WTC11 (cell line): Measurements from ENCODE around the gene CDH2. TPM values are rescaled to one million over a fixed set of nuclear protein-coding genes. Genes with fewer than 3 reads are reported as not detected.

Source experiments
- ATAC-seq: fragments of 200-7000 bp; cut with Tn5 transposase; 2 replicates; pipeline ENCODE4 v1.10.0; 2021; ENCODE audit warnings: mild to moderate bottlenecking, moderate library complexity
- CTCF ChIA-PET: fragments of 300-600 bp; sonication (Branson Sonifier 250); formaldehyde crosslinking; loops from one replicate; lab custom pipeline; 2021; ENCODE audit warnings: antibody characterized with exemption; lab: Charles Lee
- POLR2A ChIA-PET: fragments of 350-600 bp; sonication (Branson Sonifier 250); formaldehyde crosslinking; loops from one replicate; lab custom pipeline; 2021; ENCODE audit warnings: antibody characterized with exemption; lab: Charles Lee
- DNase-seq: peaks from one replicate; pipeline ENCODE4 v3.0.0; 2021; ENCODE audit warnings: low spot score
- H3K27ac Mint-ChIP-seq: 2 replicates; pipeline ENCODE4 v1.8.0; 2021; ENCODE audit warnings: mixed read lengths
- H3K27me3 Mint-ChIP-seq: 2 replicates; pipeline ENCODE4 v1.8.0; 2021; ENCODE audit warnings: low read depth, mild to moderate bottlenecking, moderate library complexity, mixed read lengths
- H3K36me3 Mint-ChIP-seq: 2 replicates; pipeline ENCODE4 v1.8.0; 2021; ENCODE audit warnings: mixed read lengths
- H3K4me1 Mint-ChIP-seq: 2 replicates; pipeline ENCODE4 v1.8.0; 2022; ENCODE audit warnings: mixed read lengths
- H3K4me3 Mint-ChIP-seq: 2 replicates; pipeline ENCODE4 v1.8.0; 2021; ENCODE audit warnings: mild to moderate bottlenecking, moderate library complexity, mixed read lengths
- H3K9me3 Mint-ChIP-seq: 2 replicates; pipeline ENCODE4 v1.8.0; 2021; ENCODE audit warnings: mixed read lengths
- AR ChIP-seq: fragments of 250-450 bp; sonication (Bioruptor Pico); IDR thresholded peaks from 2 replicates; pipeline ENCODE4 v1.9.0; 2021; ENCODE audit warnings: mild to moderate bottlenecking
- ATF1 ChIP-seq: sonication (generic); formaldehyde crosslinking; IDR thresholded peaks from 2 replicates; pipeline ENCODE4 v1.8.1; 2023; ENCODE audit warnings: mild to moderate bottlenecking, moderate library complexity, missing genetic modification reagents
- ATF6 ChIP-seq: sonication (generic); formaldehyde crosslinking; IDR thresholded peaks from 2 replicates; pipeline ENCODE4 v1.8.1; 2023; ENCODE audit warnings: mild to moderate bottlenecking, missing genetic modification reagents
- CDX4 ChIP-seq: fragments of 250-450 bp; sonication (Bioruptor Pico); IDR thresholded peaks from 2 replicates; pipeline ENCODE4 v1.9.0; 2021; ENCODE audit warnings: moderate library complexity, mild to moderate bottlenecking, inconsistent platforms, borderline replicate concordance
- CREB1 ChIP-seq: sonication (generic); formaldehyde crosslinking; IDR thresholded peaks from 2 replicates; pipeline ENCODE4 v1.8.0; 2023; ENCODE audit warnings: mild to moderate bottlenecking, missing genetic modification reagents
- ERG ChIP-seq: fragments of 250-450 bp; sonication (Bioruptor Pico); IDR thresholded peaks from 2 replicates; pipeline ENCODE4 v1.8.0; 2021; ENCODE audit warnings: mild to moderate bottlenecking
- ESRRA ChIP-seq: sonication (generic); formaldehyde crosslinking; IDR thresholded peaks from 2 replicates; pipeline ENCODE4 v1.8.1; 2022; ENCODE audit warnings: mild to moderate bottlenecking, missing genetic modification reagents, borderline replicate concordance
- FOXJ3 ChIP-seq: sonication (generic); formaldehyde crosslinking; IDR thresholded peaks from 2 replicates; pipeline ENCODE4 v1.9.0; 2021; ENCODE audit warnings: missing genetic modification reagents, mild to moderate bottlenecking, borderline replicate concordance
- FOXK1 ChIP-seq: sonication (generic); formaldehyde crosslinking; IDR thresholded peaks from 2 replicates; pipeline ENCODE4 v1.8.0; 2022; ENCODE audit warnings: mild to moderate bottlenecking, moderate library complexity, missing genetic modification reagents
- GABPB1 ChIP-seq: sonication (generic); formaldehyde crosslinking; IDR thresholded peaks from 2 replicates; pipeline ENCODE4 v1.8.1; 2023; ENCODE audit warnings: mild to moderate bottlenecking, missing genetic modification reagents
- GRHL2 ChIP-seq: fragments of 250-450 bp; sonication (Bioruptor Pico); IDR thresholded peaks from 2 replicates; pipeline ENCODE4 v1.8.0; 2022; ENCODE audit warnings: mild to moderate bottlenecking, moderate library complexity; ENCODE audit not compliant: insufficient replicate concordance, severe bottlenecking
- HMGA2 ChIP-seq: fragments of 250-450 bp; sonication (Bioruptor Pico); IDR thresholded peaks from 2 replicates; pipeline ENCODE4 v1.4.0; 2021; ENCODE audit warnings: mild to moderate bottlenecking, moderate library complexity
- JUN ChIP-seq: sonication (generic); formaldehyde crosslinking; IDR thresholded peaks from 2 replicates; pipeline ENCODE4 v1.8.0; 2023; ENCODE audit warnings: mild to moderate bottlenecking, missing genetic modification reagents
- NFATC4 ChIP-seq: fragments of 250-450 bp; sonication (Bioruptor Pico); IDR thresholded peaks from 2 replicates; pipeline ENCODE4 v1.9.0; 2021; ENCODE audit warnings: mild to moderate bottlenecking
- NFYB ChIP-seq: sonication (generic); formaldehyde crosslinking; conservative IDR thresholded peaks from 2 replicates; pipeline ENCODE4 v1.8.0; 2022; ENCODE audit warnings: low read depth, missing genetic modification reagents
- NR1H2 ChIP-seq: sonication (generic); formaldehyde crosslinking; IDR thresholded peaks from 2 replicates; pipeline ENCODE4 v1.9.0; 2021; ENCODE audit warnings: mild to moderate bottlenecking, moderate library complexity, missing genetic modification reagents
- NR2C2 ChIP-seq: sonication (generic); formaldehyde crosslinking; IDR thresholded peaks from 2 replicates; pipeline ENCODE4 v1.8.0; 2022; ENCODE audit warnings: mild to moderate bottlenecking, missing genetic modification reagents
- RELA ChIP-seq: sonication (generic); formaldehyde crosslinking; IDR thresholded peaks from 2 replicates; pipeline ENCODE4 v1.8.1; 2022; ENCODE audit warnings: missing genetic modification reagents, mild to moderate bottlenecking, borderline replicate concordance
- RORB ChIP-seq: fragments of 250-450 bp; sonication (Bioruptor Pico); IDR thresholded peaks from 2 replicates; pipeline ENCODE4 v1.9.0; 2021; ENCODE audit warnings: mild to moderate bottlenecking
- USF2 ChIP-seq: sonication (generic); formaldehyde crosslinking; IDR thresholded peaks from 2 replicates; pipeline ENCODE4 v1.8.1; 2023; ENCODE audit warnings: mild to moderate bottlenecking, missing genetic modification reagents, moderate library complexity
- ZNF232 ChIP-seq: sonication (generic); formaldehyde crosslinking; IDR thresholded peaks from 2 replicates; pipeline ENCODE4 v1.8.0; 2022; ENCODE audit warnings: mild to moderate bottlenecking, missing genetic modification reagents
- ZNF425 ChIP-seq: fragments of 250-450 bp; sonication (Bioruptor Pico); conservative IDR thresholded peaks from 2 replicates; pipeline ENCODE4 v1.9.0; 2021; ENCODE audit warnings: mild to moderate bottlenecking
- ZNF532 ChIP-seq: fragments of 250-450 bp; sonication (Bioruptor Pico); IDR thresholded peaks from 2 replicates; pipeline ENCODE4 v1.9.0; 2021; ENCODE audit warnings: mild to moderate bottlenecking, borderline replicate concordance
- total RNA-seq: library from RNA; stranded (reverse); gene quantifications from 3 replicates; pipeline ENCODE4 v1.2.3, GENCODE V29; 2021

Gene CDH2
- total RNA-seq, 1 experiment from 2014 or later = 17.3 TPM

- TF ChIP-seq ZNF532 (no peak), JUN (CRISPR knock-in tag) (no peak), NR1H2 (CRISPR knock-in tag) (no peak), ZNF232 (no peak), ZNF425 (CRISPR knock-in tag) (no peak), NFYB (CRISPR knock-in tag) (no peak), AR (CRISPR knock-in tag) (no peak), HMGA2 (CRISPR knock-in tag) (no peak), FOXJ3 (no peak), NR2C2 (no peak)
These were observed 18.8 kb downstream of the CDH2 start (continued) for GRCh38 chr18:28158083-28158581.

GRCh38 chr18:28153485-28154065, 23.4 kb downstream of the CDH2 start:
- Mint-ChIP-seq H3K4me1 (peaks cover 42% of the 10 kb centered on the region), H3K27ac (no peak overlapping the region), H3K36me3 (no peaks in the 10 kb centered on the region), H3K27me3 (no peaks in the 10 kb centered on the region; the same call in none of the 2 replicates), H3K9me3 (no peaks in the 10 kb centered on the region), H3K4me3 (no peak overlapping the region)
- ChIA-PET CTCF (interaction anchor here (0.6 kb wide), 1 partner anchor 571 kb away, joined by 3 read pairs; no protein-coding TSS in a partner anchor), POLR2A (no interaction called here)
- DNase-seq (no peak), ATAC-seq (no peak)
- TF ChIP-seq CREB1 (CRISPR knock-in tag) (no peak), RORB (no peak), ATF6 (CRISPR knock-in tag) (no peak), GABPB1 (CRISPR knock-in tag) (no peak), RELA (CRISPR knock-in tag) (no peak), FOXK1 (CRISPR knock-in tag) (no peak), ESRRA (CRISPR knock-in tag) (no peak), ERG (no peak), GRHL2 (no peak), USF2 (CRISPR knock-in tag) (no peak), NFATC4 (CRISPR knock-in tag) (no peak), CDX4 (CRISPR knock-in tag) (no peak), ATF1 (CRISPR knock-in tag) (no peak)
